Panc1 (cell line): Measurements from ENCODE around the gene SGCA. TPM values are rescaled to one million over a fixed set of nuclear protein-coding genes. Genes with fewer than 3 reads are reported as not detected.

Source experiments
- ATAC-seq: fragments of 200-7000 bp; cut with Tn5 transposase; 2 replicates; pipeline ENCODE4 v1.9.1; 2020; ENCODE audit warnings: mild to moderate bottlenecking, moderate library complexity
- BruUV-seq: library from RNA; stranded (reverse); fragments of 400-500 nt; replicated peaks from 2 replicates; lab custom pipeline; 2021; lab: Mats Ljungman, UMichigan
- CTCF ChIA-PET: fragments of 300-600 bp; sonication (Branson Sonifier 250); formaldehyde crosslinking; loops from one replicate; lab custom pipeline; 2022; ENCODE audit warnings: antibody characterized with exemption; lab: Charles Lee
- POLR2A ChIA-PET: fragments of 300-600 bp; sonication (Branson Sonifier 250); formaldehyde crosslinking; loops from one replicate; lab custom pipeline; 2022; ENCODE audit warnings: antibody characterized with exemption; lab: Charles Lee
- DNase-seq: peaks from one replicate; pipeline ENCODE4 v3.0.0-alpha.2; 2010; ENCODE audit warnings: low read depth, low spot score
- H3K27ac ChIP-seq: 2 replicates; pipeline ENCODE4 v1.5.1; 2011; ENCODE audit warnings: mild to moderate bottlenecking, low read length, inconsistent platforms
- H3K27me3 ChIP-seq: fragments of 200-500 bp; sonication (Bioruptor generic); 2 replicates; pipeline ENCODE4 v1.6.0; 2014; ENCODE audit warnings: low read length, inconsistent platforms; ENCODE audit not compliant: control insufficient read depth, insufficient read depth
- H3K36me3 ChIP-seq: fragments of 200-500 bp; sonication (Bioruptor generic); 2 replicates; pipeline ENCODE4 v1.5.1; 2014; ENCODE audit warnings: inconsistent platforms, mild to moderate bottlenecking, low read length, moderate library complexity; ENCODE audit not compliant: control insufficient read depth, insufficient read depth
- H3K4me1 ChIP-seq: 2 replicates; pipeline ENCODE4 v1.5.1; 2011; ENCODE audit warnings: inconsistent platforms, mild to moderate bottlenecking, low read length, moderate library complexity; ENCODE audit not compliant: control insufficient read depth, insufficient read depth
- H3K4me3 ChIP-seq, 2 experiments: 2 replicates each; pipeline ENCODE4 v1.5.1; 2011 to 2012; ENCODE audit warnings: low read depth in 2 of 2, low read length in 2 of 2, mild to moderate bottlenecking in 2 of 2, inconsistent platforms in 1 of 2, moderate library complexity in 1 of 2
- H3K9me3 ChIP-seq: fragments of 200-500 bp; sonication (Bioruptor generic); 2 replicates; pipeline ENCODE4 v1.5.1; 2014; ENCODE audit warnings: low read depth, mild to moderate bottlenecking, inconsistent platforms, low read length, moderate library complexity; ENCODE audit not compliant: control insufficient read depth, insufficient read depth
- CTCF ChIP-seq: fragments of 450-650 bp; IDR thresholded peaks from 2 replicates; pipeline ENCODE4 v1.5.1; 2017; ENCODE audit warnings: mild to moderate bottlenecking
- REST ChIP-seq, 2 experiments: IDR thresholded peaks; 2 replicates each; pipeline ENCODE4 v1.6.1; 2011 to 2012; ENCODE audit warnings: low read depth in 2 of 2, control low read depth in 1 of 2, low read length in 1 of 2, mild to moderate bottlenecking in 1 of 2, moderate library complexity in 1 of 2; ENCODE audit not compliant: insufficient read depth in 1 of 2
- TCF7L2 ChIP-seq: IDR thresholded peaks from 2 replicates; pipeline ENCODE4 v1.6.1; 2011; ENCODE audit warnings: mild to moderate bottlenecking, low read depth, low read length, inconsistent platforms
- in situ Hi-C: cut with HindIII; loops from 2 replicates; pipeline ENCODE4 v1.10.0; 2016; ENCODE audit warnings: low sequenced_read_pairs, low pct_unique_long_range_greater_than_20kb
- intact Hi-C: fragments of 100-400 bp; cut with micrococcal nuclease; formaldehyde crosslinking; loops from one replicate; pipeline ENCODE4 v1.10.0; 2022; ENCODE audit not compliant: unreplicated experiment
- total RNA-seq: library from RNA; stranded (reverse); gene quantifications from one replicate; pipeline ENCODE4 v1.2.1, GENCODE V29; 2021; ENCODE audit not compliant: unreplicated experiment

Gene SGCA
- total RNA-seq, 1 experiment from 2014 or later, result not detected

- H3K27me3 ChIP-seq, result no peaks in the 10 kb centered on the region
- in situ Hi-C loops, result no loop called here
- BruUV-seq, result no TSS peak
- POLR2A ChIA-PET, result no interaction called here
- no peak for DNase-seq
- H3K4me3 ChIP-seq, result no peak overlapping the region
- no peak for ATAC-seq
- no peaks in the 10 kb centered on the region for H3K9me3 ChIP-seq
- intact Hi-C loops, result no loop called here
- peaks cover 12% of the 10 kb centered on the region for H3K4me1 ChIP-seq
- H3K36me3 ChIP-seq, result no peaks in the 10 kb centered on the region
- CTCF ChIA-PET, result no interaction called here
- no peak for TF ChIP-seq REST (IDR thresholded peaks at IDR 0.05; ENCODE audit: insufficient read depth in 1 of 2, low read depth in 2 of 2, low read length in 1 of 2)
- no peak overlapping the region for H3K27ac ChIP-seq
Measured at GRCh38 chr17:50186661-50187393, 21.0 kb downstream of the SGCA start.

GRCh38 chr17:50187394-50187725, 21.6 kb downstream of the SGCA start:
- Histone ChIP-seq H3K27ac (no peak overlapping the region), H3K4me1 (peaks cover 12% of the 10 kb centered on the region), H3K9me3 (no peaks in the 10 kb centered on the region), H3K27me3 (no peaks in the 10 kb centered on the region), H3K4me3 (no peak overlapping the region), H3K36me3 (no peaks in the 10 kb centered on the region)
- intact Hi-C loops, result no loop called here
- in situ Hi-C loops, result no loop called here
- POLR2A ChIA-PET, result no interaction called here
- BruUV-seq, result no TSS peak
- ATAC-seq (no peak), DNase-seq (no peak)
- no peak for TF ChIP-seq TCF7L2
- TF ChIP-seq CTCF, result no peak
- CTCF ChIA-PET, result no interaction called here

- TF ChIP-seq TCF7L2, result no peak
- peaks cover 12% of the 10 kb centered on the region for H3K4me1 ChIP-seq
- DNase-seq (no peak), ATAC-seq (no peak)
- H3K9me3 ChIP-seq, result no peaks in the 10 kb centered on the region
- no TSS peak for BruUV-seq
- H3K36me3 ChIP-seq, result no peaks in the 10 kb centered on the region
- ChIA-PET CTCF (no interaction called here), POLR2A (no interaction called here)
- no peaks in the 10 kb centered on the region for H3K27me3 ChIP-seq
- intact Hi-C loops, result no loop called here
- no peak overlapping the region for H3K27ac ChIP-seq
- in situ Hi-C loops, result no loop called here
- H3K4me3 ChIP-seq, result no peak overlapping the region
Measured at GRCh38 chr17:50187751-50188530, 22.1 kb downstream of the SGCA start.
